HUDEP-2 (cell line): ENCODE measurements around the gene MYLK4.

Experiments used
- DNase-seq, 76 experiments: peaks; one replicate each; lab custom pipeline; 2025; ENCODE audit not compliant: unreplicated experiment in 76 of 76; lab: John Stamatoyannopoulos, UW

Gene MYLK4

GRCh38 chr6:2713473-2714110 lies 37.1 kb downstream of the MYLK4 start:
- no peak for DNase-seq

GRCh38 chr6:2712102-2712501 lies 38.6 kb downstream of the MYLK4 start:
- no peak for DNase-seq

GRCh38 chr6:2710412-2710811 lies 40.3 kb downstream of the MYLK4 start:
- DNase-seq: no peak

- no peak for DNase-seq
Observed at GRCh38 chr6:2708456-2708855, 42.3 kb downstream of the MYLK4 start.

- no peak for DNase-seq
Observed at GRCh38 chr6:2706558-2706957, 44.2 kb downstream of the MYLK4 start.

DNA sequence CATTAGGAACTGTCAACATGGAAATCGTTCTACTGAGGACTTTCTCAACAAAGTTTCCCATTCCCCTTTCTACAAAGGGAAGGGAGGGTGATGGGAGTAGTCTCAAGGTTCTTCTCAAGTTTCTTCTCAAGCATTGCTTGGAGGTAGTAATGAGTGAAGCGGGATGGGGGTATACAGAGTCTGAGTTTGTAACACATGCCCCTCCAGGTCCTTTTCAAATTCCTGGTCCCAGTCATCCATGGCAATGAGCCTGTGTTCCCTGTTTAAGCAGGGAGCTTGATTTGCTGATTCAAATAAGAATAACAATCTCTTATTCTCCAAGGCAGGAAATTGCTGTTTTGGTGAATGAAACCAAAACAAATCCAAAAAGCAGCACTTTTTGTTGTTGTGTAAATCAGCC lies 45.5 kb downstream of the MYLK4 start:
- DNase-seq: no peak

GRCh38 chr6:2697291-2697690 lies 53.4 kb downstream of the MYLK4 start:
- DNase-seq: no peak

DNA sequence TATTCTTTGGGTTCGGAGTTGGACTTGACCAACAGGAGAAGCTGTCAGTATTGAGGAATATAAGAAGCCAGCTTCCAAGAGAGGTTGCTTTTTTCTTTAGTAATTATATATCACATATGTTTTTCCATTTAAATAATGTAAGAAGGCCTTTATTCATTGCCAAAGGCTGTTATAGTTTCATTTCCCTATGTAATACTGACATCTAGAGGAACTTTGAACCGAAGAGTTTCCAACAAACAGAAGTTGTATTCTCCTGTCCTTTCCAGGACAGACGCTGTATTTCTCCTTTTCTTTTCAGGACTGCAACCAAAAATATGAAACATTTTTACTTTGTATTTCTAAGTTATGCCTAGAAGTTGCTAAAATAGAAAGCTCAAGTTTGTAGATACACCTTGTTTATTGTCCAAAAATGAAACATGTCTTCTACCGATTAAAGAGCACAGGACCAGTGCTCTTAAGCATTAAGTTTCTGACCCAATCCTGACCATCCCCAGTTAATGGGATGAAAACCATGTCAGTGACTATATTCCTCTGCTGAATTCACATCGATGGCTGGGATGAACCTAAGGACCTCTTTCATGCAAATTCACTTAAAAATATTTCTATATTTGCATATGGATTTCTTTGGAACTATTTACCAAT lies 55.1 kb downstream of the MYLK4 start:
- DNase-seq: peak in 1 of 76 experiments; percentile 23

DNA sequence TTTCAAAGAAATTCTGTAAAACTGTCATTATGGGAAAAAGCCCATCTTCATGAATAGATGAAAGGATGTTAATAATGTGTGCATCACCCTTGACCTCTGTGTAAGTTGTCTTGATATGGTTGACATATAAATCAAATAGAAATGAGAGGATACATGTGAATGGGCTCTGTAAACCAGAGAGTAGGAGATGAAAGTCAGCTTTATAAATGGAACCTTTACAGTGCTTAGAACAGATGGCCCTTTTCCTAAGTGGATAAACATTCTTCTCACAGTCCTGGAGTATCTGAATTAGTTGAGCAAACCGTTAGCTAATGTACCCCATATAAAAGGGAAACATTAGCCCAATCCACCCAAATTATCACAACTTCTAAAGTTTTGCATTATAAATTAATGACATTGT lies 57.5 kb downstream of the MYLK4 start:
- no peak for DNase-seq

GRCh38 chr6:2688401-2689064 lies 62.2 kb downstream of the MYLK4 start:
- DNase-seq: no peak

- no peak for DNase-seq
Observed at GRCh38 chr6:2687456-2687855, 63.3 kb downstream of the MYLK4 start.

GRCh38 chr6:2686515-2686914 lies 64.2 kb downstream of the MYLK4 start:
- DNase-seq: no peak

DNA sequence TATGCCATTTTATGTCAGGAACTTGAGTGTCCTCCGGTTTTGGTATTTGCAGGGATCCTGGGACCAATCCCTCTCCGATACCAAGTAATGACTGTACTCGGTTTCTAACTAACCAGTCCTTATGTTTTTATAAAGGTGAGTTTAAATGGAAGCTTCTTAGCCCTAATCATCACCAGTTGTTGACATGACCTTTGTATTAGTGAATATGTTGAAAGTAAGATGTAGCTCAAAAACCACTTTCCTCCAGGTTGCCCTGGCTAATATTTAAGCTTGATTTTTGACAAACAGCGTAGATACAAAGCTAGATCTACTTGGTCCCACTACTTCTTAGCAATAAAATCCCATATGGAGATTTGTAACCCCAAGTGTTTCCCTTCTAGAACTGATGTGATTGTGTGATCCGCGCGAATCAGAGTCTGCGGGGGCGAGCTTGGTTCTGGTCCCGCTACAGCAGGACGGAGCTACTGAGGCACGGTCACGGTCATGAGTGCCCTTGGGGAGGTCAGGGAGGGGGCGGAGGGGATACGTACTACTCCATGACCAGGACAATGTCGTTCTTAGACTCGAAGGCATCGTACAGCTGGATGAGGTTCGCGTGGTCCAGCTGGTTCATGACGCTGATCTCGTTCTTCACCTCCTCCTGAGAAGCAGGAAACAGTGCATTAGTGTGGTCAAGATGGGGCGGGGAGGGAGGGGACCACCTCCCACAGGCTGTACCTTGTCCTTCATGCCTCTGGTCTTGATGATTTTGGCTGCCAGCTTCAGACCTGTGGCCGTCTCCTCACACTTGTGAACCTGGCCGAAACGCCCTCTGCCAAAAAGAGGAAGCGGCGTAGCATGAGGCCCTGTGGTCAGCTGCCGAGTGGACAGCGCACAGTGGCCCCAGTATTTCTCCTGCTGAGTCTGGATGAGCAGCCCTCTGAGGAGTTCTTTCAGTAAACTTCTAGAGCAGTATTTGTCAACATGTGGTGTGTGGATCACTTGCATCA lies 65.7 kb downstream of the MYLK4 start:
- DNase-seq: no peak

DNA sequence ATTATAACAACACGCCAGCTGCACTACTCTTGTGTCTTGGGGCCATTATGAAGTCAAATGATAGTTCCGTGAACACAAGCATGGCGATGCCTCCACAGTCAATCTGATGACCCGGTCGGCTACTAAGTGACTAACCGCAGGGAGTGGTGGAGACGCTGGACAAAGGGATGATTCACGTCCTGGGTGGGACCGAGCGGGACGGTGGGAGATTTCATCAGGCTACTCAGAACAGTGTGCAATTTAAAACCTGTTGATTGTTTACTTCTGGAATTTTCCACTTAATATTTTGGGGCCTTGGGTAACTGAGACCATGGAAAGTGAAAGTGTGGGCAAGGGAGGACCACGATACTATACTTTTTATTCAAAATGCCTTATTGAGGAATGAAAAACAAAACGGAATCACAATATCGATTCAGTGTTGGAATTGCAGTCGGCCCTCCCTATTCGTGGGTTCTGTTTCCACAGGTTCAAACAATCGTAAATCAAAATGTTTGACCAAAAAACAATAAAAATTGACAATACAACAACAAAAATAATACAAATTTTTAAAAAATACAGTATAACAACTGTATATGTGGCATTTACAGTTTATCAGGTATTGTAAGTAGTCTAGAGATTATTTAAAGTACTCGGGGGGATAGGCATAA lies 66.5 kb downstream of the MYLK4 start:
- DNase-seq: no peak

DNA sequence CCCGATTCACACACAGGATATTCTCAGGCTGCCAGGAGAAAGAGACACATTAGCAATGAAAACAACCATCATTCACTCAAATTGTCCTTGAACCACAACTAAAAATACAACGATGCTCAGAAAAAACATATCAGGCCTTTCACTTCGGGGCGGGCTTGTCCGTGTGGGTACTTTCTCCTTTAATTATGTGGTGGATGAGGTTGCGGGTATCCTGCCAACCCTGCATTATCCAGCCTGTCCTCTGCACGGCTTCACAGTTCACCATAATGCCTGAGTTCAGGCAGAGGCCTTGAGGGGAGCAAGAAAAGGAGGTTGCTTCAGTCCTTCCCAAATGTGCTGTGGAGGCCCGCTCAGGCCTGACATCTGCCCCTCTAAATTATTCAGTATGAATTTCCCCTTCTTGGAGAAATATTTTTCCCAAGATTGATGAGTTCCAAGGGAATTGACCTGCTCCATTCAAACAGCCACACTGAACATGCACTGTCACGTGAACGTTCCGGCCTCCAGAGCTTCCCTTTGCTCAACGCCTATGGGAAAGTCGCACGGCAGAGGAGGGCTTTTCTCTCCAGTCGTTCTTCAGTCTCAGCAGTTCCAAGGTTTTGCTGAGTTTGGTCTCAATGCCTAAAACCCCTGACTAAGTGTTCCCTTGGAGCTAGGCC lies 70.3 kb downstream of the MYLK4 start:
- DNase-seq: no peak

DNA sequence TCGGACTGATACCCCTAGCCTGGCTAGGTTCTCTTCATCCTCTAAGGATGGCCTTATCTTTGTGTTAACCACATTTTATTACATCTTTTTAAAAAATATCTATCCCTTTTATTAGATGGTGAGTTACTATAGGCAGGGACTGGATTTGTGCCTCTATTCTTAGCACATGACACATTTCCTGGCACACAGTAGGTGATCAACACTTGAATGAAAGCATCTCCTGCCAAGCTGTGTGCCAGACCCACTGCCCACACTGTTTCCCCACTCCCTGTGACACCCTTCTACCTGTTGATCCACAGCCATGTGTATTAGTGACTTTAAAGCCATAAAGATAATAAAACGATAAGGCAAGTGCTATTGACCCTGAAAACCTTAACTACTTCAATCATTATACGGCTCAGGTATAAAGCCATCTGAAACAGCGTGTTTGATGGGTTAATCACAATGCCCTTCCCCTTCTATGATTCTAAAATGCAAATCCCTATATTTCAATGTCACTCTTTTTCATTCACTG lies 73.6 kb downstream of the MYLK4 start:
- DNase-seq: no peak

GRCh38 chr6:2676048-2676447 lies 74.7 kb downstream of the MYLK4 start:
- DNase-seq: no peak

GRCh38 chr6:2674857-2675256 lies 75.9 kb downstream of the MYLK4 start:
- no peak for DNase-seq

GRCh38 chr6:2669067-2669700 lies 81.5 kb downstream of the MYLK4 start:
- no peak for DNase-seq
